Central memory CD8-positive, alpha-beta T cell (primary cell): ENCODE data around the gene RAD51B.
A peak's percentile ranks its signal among the peaks of the same experiment; 100 is the strongest.

ENCODE experiments used
- ATAC-seq: fragments of 150-1000 bp; cut with Tn5 transposase; replicated peaks from 2 replicates; pipeline ENCODE4 v1.10.0; 2022; ENCODE audit warnings: mild to moderate bottlenecking, moderate FRiP score, moderate number of reproducible peaks; ENCODE audit not compliant: poor library complexity, severe bottlenecking; ENCODE audit errors: extremely low read depth
- DNase-seq, 2 donors: peaks; one replicate each; pipeline ENCODE4 v3.0.0; 2021; ENCODE audit warnings: low spot score in 2 of 2
- H3K27ac Mint-ChIP-seq: one replicate; pipeline ENCODE4 v1.8.0; 2022; ENCODE audit warnings: low read depth, mild to moderate bottlenecking, moderate library complexity, mixed read lengths
- H3K27me3 Mint-ChIP-seq: one replicate; pipeline ENCODE4 v1.8.0; 2022; ENCODE audit warnings: mixed read lengths
- H3K36me3 Mint-ChIP-seq: one replicate; pipeline ENCODE4 v1.8.0; 2022; ENCODE audit warnings: mild to moderate bottlenecking, moderate library complexity, mixed read lengths; ENCODE audit not compliant: insufficient read depth
- H3K4me1 Mint-ChIP-seq: one replicate; pipeline ENCODE4 v1.8.0; 2022; ENCODE audit warnings: mixed read lengths
- H3K4me3 Mint-ChIP-seq: one replicate; pipeline ENCODE4 v1.8.0; 2022; ENCODE audit warnings: mild to moderate bottlenecking, moderate library complexity, mixed read lengths
- H3K9me3 Mint-ChIP-seq: one replicate; pipeline ENCODE4 v1.8.0; 2022; ENCODE audit warnings: mixed read lengths

RAD51B gene

DNA sequence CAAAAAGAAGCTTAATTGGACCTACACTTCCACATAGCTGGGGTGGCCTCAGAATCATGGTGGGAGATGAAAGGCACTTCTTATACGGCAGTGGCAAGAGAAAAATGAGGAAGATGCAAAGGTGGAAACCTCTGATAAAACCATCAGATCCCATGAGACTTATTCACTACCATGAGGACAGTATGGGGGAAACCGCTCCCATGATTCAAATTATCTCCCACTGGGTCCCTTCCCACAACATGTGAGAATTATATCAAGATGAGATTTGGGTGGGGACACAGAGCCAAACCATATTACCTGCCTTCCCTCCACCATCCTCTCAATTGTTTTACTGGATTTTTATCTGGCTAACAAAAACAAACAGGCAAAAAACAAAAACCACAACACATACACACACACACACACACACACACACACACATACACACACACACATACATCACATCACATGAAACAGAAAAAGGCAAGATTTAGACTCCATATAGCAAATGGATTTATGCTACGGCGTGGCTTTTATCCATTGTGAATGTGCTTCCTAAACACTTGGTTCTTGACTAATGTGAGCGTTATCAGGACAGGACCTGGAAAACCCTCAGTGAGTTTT is 906.6 kb downstream of the RAD51B start:
- Mint-ChIP-seq H3K4me3 (no peak overlapping the region), H3K9me3 (no peaks in the 10 kb centered on the region), H3K4me1 (no peaks in the 10 kb centered on the region), H3K27ac (no peak overlapping the region), H3K27me3 (no peaks in the 10 kb centered on the region), H3K36me3 (peaks cover 3% of the 10 kb centered on the region)
- no peak for ATAC-seq
- DNase-seq = no peak

DNA sequence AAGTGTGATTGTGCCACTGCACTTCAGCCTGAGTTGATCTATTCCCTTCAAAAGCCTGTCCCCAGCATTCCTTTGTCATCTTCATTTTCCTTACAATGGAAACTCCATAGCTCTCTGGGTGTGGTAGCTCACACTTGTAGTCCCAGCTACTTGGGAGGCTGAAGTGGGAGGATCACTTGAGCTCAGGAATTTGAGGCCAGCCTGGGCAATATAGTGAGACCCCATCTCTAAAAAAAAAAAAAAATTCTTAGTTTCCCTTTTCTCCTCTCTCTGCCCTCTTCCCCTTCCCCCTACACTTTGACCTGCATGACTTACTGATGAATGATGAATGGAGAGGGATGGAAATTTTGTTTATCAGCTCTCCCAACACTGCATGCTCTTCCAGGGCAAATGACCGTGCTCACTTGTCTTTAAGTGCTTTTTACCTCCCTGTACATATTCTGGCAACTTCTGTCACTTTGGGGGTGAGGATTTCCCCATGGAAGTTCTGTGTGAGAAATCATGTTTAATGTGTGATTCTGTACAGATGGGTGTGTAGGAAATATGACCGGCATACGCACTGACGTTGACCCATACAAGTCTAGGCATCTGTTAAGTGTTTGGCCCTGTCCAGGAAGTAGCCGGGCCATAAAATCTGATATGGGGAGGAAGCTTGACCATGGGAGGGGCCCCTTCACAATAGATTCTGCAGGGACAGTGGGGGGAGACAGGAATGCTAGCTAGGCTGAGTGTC is 907.9 kb downstream of the RAD51B start:
- Mint-ChIP-seq H3K36me3 (peaks cover 3% of the 10 kb centered on the region), H3K27me3 (no peaks in the 10 kb centered on the region), H3K4me3 (no peak overlapping the region), H3K27ac (no peak overlapping the region), H3K4me1 (peaks cover 5% of the 10 kb centered on the region), H3K9me3 (no peaks in the 10 kb centered on the region)
- ATAC-seq (no peak), DNase-seq (no peak)

DNA sequence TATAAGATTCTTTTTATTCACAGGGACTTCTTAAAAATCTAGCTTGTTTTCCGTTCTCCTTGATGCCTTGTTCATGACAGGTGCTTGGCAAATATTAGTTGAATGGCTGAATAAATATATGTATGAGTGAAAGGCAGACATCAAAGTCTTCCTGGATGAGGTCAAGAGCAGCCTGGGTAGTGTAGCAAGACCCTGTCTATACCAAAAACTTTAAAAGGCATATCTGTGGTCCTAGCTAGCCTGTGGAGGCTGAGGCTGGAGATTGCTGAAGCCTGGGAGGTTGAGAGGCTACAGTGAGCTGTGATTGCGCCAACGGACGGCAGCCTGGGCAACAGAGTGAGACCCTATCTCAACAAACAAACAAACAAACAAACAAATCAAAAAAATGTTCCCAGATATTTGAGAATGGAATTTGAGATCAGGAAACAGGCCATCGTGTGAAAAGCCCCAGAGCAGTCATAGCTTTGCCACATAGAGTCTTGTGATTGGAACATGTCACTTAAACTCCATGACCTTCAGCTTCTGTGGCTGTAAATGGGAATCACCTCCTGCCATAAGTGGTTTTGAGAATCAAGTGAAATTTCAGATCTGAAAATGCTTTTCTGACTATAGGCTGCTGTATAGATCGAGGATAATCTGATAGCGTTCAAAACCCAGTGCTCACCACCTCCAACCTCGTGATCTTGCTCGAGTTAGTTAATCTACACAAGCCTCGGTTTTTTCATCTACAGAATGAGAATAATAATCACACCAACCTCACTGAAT is 908.9 kb downstream of the RAD51B start:
- no peak overlapping the region for H3K4me3 Mint-ChIP-seq
- no peak overlapping the region for H3K27ac Mint-ChIP-seq
- H3K4me1 Mint-ChIP-seq = peaks cover 11% of the 10 kb centered on the region

DNA sequence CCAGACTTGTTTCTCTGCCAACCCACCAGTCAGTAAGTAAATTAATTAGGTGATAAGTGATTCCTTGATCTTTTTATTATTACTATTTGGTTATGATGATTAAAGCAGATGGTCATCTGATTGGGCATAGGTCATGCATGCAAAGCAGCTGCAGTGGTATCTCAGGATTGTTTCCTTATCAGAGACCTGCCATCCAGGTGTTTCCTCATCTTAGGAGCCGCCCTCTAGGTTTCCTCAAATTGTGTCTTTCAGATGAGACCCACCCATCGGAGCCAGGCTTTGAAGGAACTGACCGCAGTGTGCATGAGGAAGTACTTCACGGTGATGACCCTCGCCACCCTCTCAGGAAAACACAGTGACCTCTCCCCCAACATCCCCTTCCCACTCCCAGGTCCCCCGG is 910.0 kb downstream of the RAD51B start:
- no peak overlapping the region for H3K4me3 Mint-ChIP-seq
- peaks cover 19% of the 10 kb centered on the region for H3K4me1 Mint-ChIP-seq
- H3K9me3 Mint-ChIP-seq = no peaks in the 10 kb centered on the region
- ATAC-seq = no peak
- peaks cover 3% of the 10 kb centered on the region for H3K36me3 Mint-ChIP-seq
- H3K27ac Mint-ChIP-seq = no peak overlapping the region
- no peak for DNase-seq
- no peaks in the 10 kb centered on the region for H3K27me3 Mint-ChIP-seq

More for the DNA sequence above, 908.9 kb downstream of the RAD51B start:
- Mint-ChIP-seq H3K27me3 (no peaks in the 10 kb centered on the region), H3K9me3 (no peaks in the 10 kb centered on the region), H3K36me3 (peaks cover 3% of the 10 kb centered on the region)
- no peak for DNase-seq
- no peak for ATAC-seq

DNA sequence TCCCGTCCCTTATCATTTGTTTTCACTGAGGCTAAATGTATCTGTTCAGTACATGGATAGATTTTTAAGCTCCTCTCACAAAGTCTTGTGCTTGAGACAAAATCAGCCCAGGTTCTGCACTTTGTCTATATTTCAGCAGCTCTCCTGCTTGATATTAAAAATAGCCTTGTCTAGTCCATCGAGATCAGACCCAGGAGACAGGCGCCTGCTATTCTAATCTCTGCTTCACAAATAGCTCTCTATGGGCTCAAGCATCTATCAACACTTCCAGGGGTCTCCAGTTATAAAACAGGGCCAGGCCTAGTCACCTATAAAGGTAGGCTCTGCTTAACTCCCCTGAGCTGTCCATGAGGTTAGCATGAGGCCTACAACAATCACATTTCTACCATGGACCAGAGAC is 910.8 kb downstream of the RAD51B start:
- Mint-ChIP-seq H3K27me3 (no peaks in the 10 kb centered on the region), H3K27ac (no peak overlapping the region), H3K9me3 (no peaks in the 10 kb centered on the region), H3K4me3 (no peak overlapping the region), H3K4me1 (peaks cover 26% of the 10 kb centered on the region), H3K36me3 (peaks cover 3% of the 10 kb centered on the region)
- DNase-seq (no peak), ATAC-seq (no peak)

DNA sequence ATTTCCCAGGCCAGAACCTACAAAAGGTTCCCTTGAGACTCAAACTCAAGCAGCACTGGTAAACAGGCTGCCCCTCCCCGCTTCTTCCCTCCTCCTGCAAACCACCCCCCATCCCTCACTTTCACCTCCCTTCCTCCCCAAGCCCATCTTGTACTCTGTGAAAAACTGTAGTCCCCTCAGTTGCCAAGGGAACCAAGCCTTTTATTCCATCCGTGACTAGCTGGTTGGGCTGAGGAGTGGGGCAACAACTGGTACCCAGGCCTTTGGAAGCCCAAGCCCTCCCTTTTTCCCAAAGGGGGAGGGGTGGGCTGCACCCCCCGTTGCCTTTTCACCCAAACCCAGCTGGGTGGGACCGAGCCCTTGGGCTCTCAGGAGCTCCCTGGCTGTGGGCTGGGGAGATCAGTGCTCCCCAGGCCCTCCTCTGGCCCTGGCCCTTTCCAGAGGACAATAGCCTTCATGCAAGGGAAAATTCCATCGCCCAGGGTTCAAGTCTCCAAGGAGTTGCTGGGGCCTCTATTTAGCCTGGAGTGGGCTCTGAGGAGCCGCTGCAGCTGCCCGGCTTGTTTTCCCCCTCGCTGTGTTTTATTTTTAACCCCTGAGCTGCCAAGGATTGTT is 911.3 kb downstream of the RAD51B start:
- H3K27ac Mint-ChIP-seq = no peak overlapping the region
- H3K4me1 Mint-ChIP-seq = peaks cover 28% of the 10 kb centered on the region
- no peak overlapping the region for H3K4me3 Mint-ChIP-seq
- DNase-seq (no peak), ATAC-seq (no peak)
- H3K27me3 Mint-ChIP-seq = no peaks in the 10 kb centered on the region
- H3K36me3 Mint-ChIP-seq = peaks cover 3% of the 10 kb centered on the region
- H3K9me3 Mint-ChIP-seq = no peaks in the 10 kb centered on the region

DNA sequence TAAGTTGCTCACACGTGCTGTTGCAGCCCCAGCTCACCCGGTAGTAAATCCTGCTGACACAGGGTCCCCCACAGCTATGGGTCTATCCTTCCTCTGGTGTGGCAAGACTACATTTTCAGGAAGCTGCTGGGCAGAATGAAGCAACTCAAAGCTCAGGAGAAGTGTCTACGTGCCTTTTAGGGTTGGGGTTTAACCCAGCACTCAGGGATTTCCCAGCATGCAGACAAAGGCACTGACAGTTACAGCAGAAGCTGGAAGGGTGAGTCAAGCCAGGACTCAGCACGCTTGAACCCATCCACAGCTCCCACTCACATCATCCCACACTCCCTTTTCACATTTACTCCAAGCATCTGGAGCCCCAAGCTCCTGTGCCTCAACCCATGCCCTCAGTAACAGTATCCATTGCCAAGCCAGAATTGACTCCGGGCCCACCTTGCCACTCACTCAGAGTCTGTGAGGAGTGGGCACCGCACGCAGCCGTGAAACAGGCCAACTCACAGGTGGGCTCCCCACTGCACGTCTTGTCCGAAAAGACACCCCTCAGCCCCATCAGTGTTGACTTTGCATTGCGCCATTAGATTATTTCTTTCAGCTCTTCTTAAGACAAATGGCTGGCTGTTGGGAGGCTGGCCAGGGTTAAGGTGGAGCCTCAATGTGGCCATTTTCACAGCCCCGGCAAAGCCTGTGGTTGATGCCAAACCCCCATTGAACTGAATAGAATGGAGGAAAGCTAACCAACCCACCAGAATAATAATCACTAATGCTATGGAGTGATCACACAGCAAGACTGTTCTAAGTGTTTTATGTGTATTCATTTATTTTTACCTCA is 913.7 kb downstream of the RAD51B start:
- Mint-ChIP-seq H3K27ac (peak overlapping the region; percentile 79), H3K4me1 (peaks cover 35% of the 10 kb centered on the region), H3K4me3 (no peak overlapping the region), H3K36me3 (peaks cover 2% of the 10 kb centered on the region), H3K9me3 (no peaks in the 10 kb centered on the region), H3K27me3 (no peaks in the 10 kb centered on the region)
- ATAC-seq = no peak
- no peak for DNase-seq

DNA sequence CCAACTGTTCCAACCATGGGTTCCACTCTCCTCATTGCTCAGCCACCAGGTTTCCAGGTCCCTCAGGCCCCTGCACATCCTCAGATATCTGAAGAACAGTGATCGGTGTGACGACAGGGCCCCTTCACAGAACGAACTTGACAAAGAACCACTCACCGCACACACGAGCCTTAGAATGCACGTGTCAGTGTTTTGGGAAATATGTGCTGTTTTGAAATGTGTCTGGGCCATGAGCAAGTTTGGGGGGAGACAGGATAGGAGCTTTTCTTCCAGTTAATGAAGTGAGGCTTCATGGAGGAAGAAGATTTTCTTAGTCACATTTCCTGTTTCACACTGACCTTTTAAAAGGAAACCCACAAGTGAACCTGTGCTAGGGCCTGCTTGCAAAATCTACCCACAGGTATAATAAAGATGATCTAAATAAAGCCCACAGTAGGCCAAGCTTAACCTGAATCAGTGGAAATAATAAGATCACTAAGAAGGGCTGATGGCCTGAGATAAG is 914.7 kb downstream of the RAD51B start:
- Mint-ChIP-seq H3K27ac (peak overlapping the region; percentile 79), H3K27me3 (no peaks in the 10 kb centered on the region), H3K4me3 (peak overlapping the region; percentile 53), H3K9me3 (no peaks in the 10 kb centered on the region), H3K36me3 (no peaks in the 10 kb centered on the region), H3K4me1 (peaks cover 42% of the 10 kb centered on the region)
- ATAC-seq (peak; percentile 71), DNase-seq (no peak)

DNA sequence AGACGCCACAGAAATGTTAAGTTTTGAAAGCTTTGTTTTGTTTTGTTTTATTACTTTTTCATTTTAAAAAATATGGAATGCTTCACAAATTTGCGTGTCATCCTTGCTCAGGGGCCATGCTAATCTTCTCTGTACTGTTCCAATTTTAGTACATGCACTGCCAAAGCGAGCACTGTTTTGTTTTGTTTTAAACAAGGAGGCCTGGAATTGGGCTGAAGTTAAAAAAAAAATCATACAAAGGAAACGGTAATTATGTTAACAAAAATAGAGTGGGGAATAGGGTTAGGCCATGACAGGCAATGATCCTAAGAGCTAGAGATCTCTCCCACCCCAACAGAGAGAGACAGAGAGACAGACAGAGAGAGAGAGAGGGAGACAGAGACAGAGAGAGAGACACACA is 916.3 kb downstream of the RAD51B start:
- ATAC-seq (no peak), DNase-seq (no peak)
- H3K36me3 Mint-ChIP-seq = no peaks in the 10 kb centered on the region
- no peaks in the 10 kb centered on the region for H3K27me3 Mint-ChIP-seq
- H3K27ac Mint-ChIP-seq = peak overlapping the region; percentile 87
- H3K9me3 Mint-ChIP-seq = no peaks in the 10 kb centered on the region
- H3K4me1 Mint-ChIP-seq = peaks cover 47% of the 10 kb centered on the region
- no peak overlapping the region for H3K4me3 Mint-ChIP-seq

DNA sequence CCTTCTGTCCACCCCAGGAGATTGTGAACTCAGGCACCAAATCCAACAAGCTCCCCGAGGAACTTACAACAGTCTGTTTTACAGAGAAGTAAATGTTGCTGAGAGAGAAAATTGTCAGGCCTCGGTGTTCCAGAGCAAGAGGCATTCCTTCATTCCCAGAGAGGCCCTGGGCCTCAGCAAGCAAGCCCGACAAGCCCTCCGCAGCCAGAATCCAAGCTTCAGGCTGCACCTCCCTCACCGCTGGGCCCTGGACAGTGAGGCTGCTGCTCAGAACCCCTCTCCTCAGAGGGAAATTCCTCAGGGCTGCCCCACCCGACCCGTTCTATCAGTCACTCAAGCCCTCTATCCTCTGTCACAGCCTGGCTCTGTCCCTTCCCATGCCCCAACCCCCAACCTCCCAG is 916.9 kb downstream of the RAD51B start:
- H3K36me3 Mint-ChIP-seq = no peaks in the 10 kb centered on the region
- H3K27ac Mint-ChIP-seq = peak overlapping the region; percentile 87
- ATAC-seq = no peak
- no peak for DNase-seq
- H3K27me3 Mint-ChIP-seq = no peaks in the 10 kb centered on the region
- no peaks in the 10 kb centered on the region for H3K9me3 Mint-ChIP-seq
- H3K4me3 Mint-ChIP-seq = no peak overlapping the region
- H3K4me1 Mint-ChIP-seq = peaks cover 47% of the 10 kb centered on the region

DNA sequence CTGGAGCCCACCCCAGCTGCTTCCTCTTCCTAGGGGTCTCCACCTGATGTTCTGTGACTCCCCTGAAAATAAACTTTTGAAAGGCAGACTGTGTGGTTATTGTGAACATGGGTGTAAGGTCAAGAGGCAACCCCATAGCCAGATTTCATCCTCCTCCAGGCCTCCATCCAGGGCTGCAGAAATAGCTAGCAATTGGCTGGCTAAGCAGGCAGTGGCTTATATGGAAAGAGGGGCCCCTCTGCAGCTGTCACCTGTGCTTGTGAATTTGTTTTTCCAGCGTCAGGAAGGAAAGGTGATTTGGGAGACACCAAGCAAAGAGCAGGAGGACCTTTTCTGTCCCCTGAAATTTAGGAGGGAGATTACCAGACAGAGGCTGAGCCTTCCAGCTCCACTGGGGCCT is 917.5 kb downstream of the RAD51B start:
- H3K27ac Mint-ChIP-seq = peak overlapping the region; percentile 87
- ATAC-seq (no peak), DNase-seq (no peak)
- H3K4me3 Mint-ChIP-seq = no peak overlapping the region
- peaks cover 46% of the 10 kb centered on the region for H3K4me1 Mint-ChIP-seq
- H3K27me3 Mint-ChIP-seq = no peaks in the 10 kb centered on the region
- peaks cover 1% of the 10 kb centered on the region for H3K36me3 Mint-ChIP-seq
- H3K9me3 Mint-ChIP-seq = no peaks in the 10 kb centered on the region

DNA sequence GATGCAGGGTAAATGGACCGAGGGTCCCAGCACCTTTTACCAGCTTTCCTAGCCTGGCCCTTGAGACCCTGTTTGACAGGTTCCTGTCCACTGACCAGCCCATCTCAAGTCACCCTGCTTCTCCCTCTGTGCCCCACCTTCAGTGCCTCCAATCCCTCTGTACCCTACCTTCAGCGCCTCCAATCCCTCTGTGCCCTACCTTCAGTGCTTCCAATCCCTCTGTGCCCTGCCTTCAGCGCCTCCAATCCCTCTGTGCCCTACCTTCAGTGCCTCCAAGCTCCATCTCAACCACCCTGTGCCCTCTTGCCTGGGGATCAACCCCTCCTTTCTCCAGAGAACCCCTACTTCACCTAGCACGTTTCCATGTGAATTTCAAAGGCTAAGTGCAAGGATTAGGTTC is 919.0 kb downstream of the RAD51B start:
- DNase-seq = no peak
- peaks cover 1% of the 10 kb centered on the region for H3K36me3 Mint-ChIP-seq
- H3K4me1 Mint-ChIP-seq = peaks cover 36% of the 10 kb centered on the region
- peak overlapping the region; percentile 86 for H3K27ac Mint-ChIP-seq
- ATAC-seq = no peak
- no peaks in the 10 kb centered on the region for H3K27me3 Mint-ChIP-seq
- no peaks in the 10 kb centered on the region for H3K9me3 Mint-ChIP-seq
- H3K4me3 Mint-ChIP-seq = no peak overlapping the region
